Measurements from ENCODE around the gene EPS8. TPM values are rescaled to one million over a fixed set of nuclear protein-coding genes. Genes with fewer than 3 reads are reported as not detected.
"Not testable (repeated sequence)": the region's sequence is repeated elsewhere in the genome, so short reads cannot be mapped to it uniquely, and the experiment has no call there.

EPS8 gene
- total RNA-seq, 1 experiment from 2014 or later: 27.1 TPM

DNA sequence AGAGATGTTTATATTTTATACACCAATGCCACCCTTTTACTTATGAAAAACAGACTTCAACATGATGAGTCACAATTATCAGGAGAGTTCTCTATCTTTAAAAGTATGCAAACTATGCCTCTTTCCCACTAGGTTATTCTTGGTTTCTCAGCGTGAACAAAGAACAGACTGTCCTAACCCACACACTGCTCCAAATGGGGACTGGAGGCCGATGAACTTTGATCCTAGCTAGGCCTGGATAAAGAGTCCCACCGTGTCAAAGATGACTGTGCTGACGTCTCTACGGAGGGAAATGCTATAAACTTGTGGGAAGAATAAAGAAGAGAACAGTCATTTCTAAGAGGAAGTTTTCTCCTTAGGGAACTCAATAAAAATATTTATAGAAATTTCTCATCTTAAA lies 160.1 kb downstream of the EPS8 start:
- Histone ChIP-seq H3K36me3 (peaks cover under 1% of the 10 kb centered on the region; the same call in 1 of the 2 replicates), H3K27ac (peak overlapping the region; percentile 89), H3K9me3 (replicated peaks) (no peaks in the 10 kb centered on the region), H3K4me3 (no peak overlapping the region), H3K4me1 (peaks cover 35% of the 10 kb centered on the region), H3K27me3 (no peaks in the 10 kb centered on the region)
- DNase-seq: peak; percentile 74 to 83

DNA sequence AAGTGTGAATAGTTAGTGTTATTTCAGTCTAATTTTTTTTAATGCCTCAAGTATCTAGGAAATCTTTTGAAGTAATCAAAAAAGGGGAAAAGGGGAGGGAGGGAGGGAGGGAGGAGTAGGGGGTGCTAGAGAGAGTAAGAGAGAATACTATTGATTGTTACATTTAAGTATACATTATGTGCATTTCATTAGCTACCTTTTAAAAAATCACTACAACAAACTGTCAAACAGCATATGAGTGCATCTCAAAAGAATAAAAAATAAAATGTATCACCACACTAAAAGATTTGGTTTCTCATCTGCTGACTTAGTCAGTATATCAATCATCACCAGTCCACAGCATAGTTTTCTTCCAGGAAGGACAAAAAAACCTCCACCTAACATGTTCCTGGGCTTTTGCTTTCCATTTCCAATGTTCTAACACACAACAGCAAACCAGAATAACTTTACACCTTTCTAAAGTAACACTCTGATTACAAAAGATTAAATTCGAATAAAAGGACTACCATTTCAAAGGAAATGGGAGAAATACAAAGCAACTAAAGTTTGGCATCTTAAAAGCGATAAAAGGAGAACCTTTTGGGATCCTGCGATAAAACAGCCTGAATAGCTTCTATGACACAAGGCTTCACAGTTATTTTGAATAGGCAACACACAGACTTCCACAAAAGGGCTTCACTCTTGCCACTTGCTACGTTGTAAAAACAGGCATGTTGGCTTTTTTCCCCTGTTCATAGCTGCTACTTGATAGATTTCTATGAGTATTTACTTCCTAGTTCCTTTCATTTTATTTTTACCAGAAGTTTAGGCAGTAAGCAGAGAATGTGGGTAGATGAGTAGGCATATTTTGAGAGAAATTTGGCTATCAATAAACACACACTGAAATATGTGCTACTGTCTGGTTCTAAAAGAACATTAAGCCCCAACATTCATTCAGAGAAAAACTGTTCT lies 160.9 kb downstream of the EPS8 start:
- Histone ChIP-seq H3K27me3 (no peaks in the 10 kb centered on the region), H3K9me3 (replicated peaks) (no peaks in the 10 kb centered on the region), H3K4me3 (no peak overlapping the region), H3K27ac (peak overlapping the region; percentile 89), H3K36me3 (peaks cover 7% of the 10 kb centered on the region; the same call in 1 of the 2 replicates), H3K4me1 (peaks cover 35% of the 10 kb centered on the region)
- peak in 1 of 2 experiments; percentile 13 for DNase-seq

DNA sequence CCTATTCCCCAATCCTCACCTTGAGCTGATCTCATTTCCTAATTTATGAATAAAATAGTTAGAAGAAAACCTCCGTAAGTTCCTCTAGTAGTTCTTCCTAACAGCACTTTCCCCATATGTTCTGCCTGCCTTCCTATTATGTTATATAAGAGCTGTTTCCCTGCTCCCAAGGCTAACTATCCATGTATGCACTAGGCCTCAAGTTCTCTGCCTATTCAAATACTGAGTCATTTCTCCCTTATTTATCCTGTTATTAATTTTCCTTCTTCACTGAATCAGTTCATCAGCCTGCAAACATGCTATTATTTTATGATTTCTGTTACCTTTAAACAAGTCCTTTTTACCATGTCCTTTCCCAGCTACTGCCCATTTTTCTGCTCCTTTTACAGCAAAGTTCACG lies 164.1 kb downstream of the EPS8 start:
- Histone ChIP-seq H3K27me3 (no peaks in the 10 kb centered on the region), H3K9me3 (replicated peaks) (no peaks in the 10 kb centered on the region), H3K27ac (no peak overlapping the region), H3K4me3 (no peak overlapping the region), H3K36me3 (peaks cover 8% of the 10 kb centered on the region; the same call in 1 of the 2 replicates), H3K4me1 (peaks cover 21% of the 10 kb centered on the region)
- DNase-seq: no peak

DNA sequence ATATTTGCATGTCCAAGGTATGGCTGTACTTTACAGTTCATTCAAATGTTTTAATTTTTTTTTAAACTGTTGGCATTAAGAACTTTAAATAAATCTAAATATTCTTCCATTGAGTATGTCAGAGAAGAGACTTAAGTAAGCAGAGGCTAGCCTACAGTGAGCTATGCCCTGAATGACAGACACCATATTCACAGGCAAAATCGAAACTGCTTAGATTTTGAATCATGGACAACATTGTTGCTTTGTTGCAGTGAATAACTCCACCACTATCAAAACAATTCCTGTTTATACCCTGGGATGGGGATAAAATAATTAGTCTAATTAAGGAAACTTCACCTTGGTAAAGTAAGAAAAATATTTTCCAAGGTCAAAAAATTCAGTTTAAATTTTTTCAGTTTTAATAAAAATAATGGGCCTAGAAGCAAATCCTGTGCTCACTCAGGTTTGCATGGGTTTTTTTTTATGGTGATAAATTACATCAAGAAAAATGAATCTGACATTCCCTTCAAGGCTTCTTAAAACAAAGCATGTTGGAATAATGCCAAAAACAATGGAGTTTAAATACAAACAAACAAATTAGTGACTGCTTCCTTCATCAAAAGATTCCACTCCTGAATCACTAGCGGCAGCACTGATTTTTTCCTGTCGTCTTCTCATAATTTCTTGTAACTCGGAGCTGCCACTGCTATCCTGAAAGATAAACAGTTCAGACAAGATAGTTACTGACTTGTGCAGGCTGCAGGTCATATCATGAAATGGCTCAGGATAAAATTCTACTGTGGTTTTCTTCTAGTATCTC lies 168.2 kb downstream of the EPS8 start:
- no peak overlapping the region for H3K27ac ChIP-seq
- H3K9me3 ChIP-seq (replicated peaks): no peaks in the 10 kb centered on the region
- H3K4me1 ChIP-seq: no peaks in the 10 kb centered on the region
- H3K36me3 ChIP-seq: peaks cover 8% of the 10 kb centered on the region; the same call in 1 of the 2 replicates
- no peak overlapping the region for H3K4me3 ChIP-seq
- no peak for DNase-seq
- H3K27me3 ChIP-seq: no peaks in the 10 kb centered on the region

DNA sequence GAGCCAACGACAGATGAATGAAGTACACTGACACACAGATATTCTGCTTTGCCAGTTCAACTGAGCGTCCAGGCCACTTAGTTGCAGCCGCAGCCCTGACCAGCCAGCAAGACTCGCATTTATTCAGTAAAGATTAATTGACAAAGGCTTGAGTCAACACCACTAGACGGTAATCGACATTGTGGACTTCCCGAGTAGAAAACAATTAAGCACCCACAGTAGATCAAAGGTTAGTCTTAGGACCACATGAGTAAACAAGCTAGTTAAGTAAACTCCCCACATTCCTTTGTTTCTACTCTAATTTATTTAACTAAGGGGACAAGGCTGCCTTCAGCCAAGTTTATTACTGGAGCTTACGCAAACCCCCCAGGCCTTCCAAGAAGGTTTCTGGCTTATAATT lies 172.7 kb downstream of the EPS8 start:
- not testable (repeated sequence) for H3K27me3 ChIP-seq, H3K4me3 ChIP-seq, H3K27ac ChIP-seq, H3K36me3 ChIP-seq, H3K4me1 ChIP-seq, DNase-seq
- peaks cover 11% of the 10 kb centered on the region; the same call in 1 of the 2 replicates for H3K9me3 ChIP-seq (replicated peaks)

DNA sequence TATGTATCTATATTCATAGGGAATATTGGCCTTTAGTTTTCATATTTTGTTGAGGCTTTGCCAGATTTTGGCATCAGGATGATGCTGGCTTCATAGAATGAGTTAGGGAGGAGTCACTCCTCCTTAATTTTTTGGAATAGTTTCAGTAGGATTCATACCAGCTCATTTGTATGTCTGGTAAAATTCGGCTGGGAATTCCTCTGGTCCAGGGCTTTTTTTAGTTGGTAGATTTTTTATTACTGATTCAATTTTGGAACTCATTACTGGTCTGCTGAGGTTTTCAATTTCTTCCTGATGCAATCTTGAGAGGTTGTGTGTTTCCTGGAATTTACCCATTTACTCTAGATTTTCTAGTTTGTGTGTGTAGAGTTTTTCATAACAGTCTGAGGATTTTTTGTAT lies 175.2 kb downstream of the EPS8 start:
- H3K9me3 ChIP-seq (replicated peaks): peaks cover 11% of the 10 kb centered on the region; the same call in 1 of the 2 replicates
- no peak overlapping the region for H3K27ac ChIP-seq
- peaks cover 3% of the 10 kb centered on the region for H3K4me1 ChIP-seq
- H3K4me3 ChIP-seq: no peak overlapping the region
- no peaks in the 10 kb centered on the region for H3K36me3 ChIP-seq
- no peaks in the 10 kb centered on the region for H3K27me3 ChIP-seq
- DNase-seq: no peak

DNA sequence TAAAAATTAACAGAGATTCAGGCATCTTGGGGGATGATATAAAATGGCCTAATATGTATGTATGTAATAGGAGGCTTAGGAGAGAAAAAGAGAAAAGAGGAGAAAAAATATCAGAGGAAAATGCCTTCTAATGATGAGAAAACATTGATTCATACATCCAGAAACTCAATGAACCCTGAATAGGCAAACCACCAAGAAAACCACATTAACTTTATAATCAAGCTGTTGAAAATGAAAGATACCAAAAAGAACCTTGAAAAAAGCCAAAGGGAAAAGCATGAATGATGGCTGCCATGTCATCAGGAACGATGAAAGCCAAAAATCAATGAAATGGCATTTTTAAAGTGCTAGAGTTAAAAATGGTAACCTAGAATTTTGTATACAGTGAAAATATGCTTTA lies 180.2 kb downstream of the EPS8 start:
- Histone ChIP-seq H3K36me3 (no peaks in the 10 kb centered on the region), H3K27ac (peak overlapping the region; percentile 39; the same call in 1 of the 2 replicates), H3K4me1 (peaks cover 20% of the 10 kb centered on the region), H3K4me3 (no peak overlapping the region), H3K9me3 (replicated peaks) (peaks cover 11% of the 10 kb centered on the region; the same call in 1 of the 2 replicates), H3K27me3 (no peaks in the 10 kb centered on the region)
- no peak for DNase-seq

DNA sequence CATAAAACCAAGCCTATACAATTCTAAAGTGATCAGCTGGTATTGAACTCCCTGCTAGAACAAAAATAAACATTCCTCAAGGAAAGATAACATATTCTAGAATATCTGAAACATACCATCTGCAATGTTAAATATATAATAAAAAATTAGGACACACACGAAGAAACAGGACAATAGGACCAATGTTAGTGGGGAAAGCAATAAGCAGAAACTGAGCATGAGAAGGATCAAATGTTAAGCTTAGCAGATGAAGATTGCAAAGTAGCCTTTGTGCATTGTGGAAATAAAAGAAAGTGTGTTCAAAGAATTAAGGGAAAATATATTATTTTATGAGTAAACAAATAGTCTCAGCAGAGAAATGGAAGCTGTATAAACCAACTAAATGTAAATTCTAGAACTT lies 180.8 kb downstream of the EPS8 start:
- Histone ChIP-seq H3K4me3 (no peak overlapping the region), H3K27me3 (no peaks in the 10 kb centered on the region), H3K4me1 (peaks cover 25% of the 10 kb centered on the region), H3K9me3 (replicated peaks) (peaks cover 8% of the 10 kb centered on the region; the same call in 1 of the 2 replicates), H3K27ac (peak overlapping the region; percentile 39; the same call in 1 of the 2 replicates), H3K36me3 (no peaks in the 10 kb centered on the region)
- DNase-seq: peak in 1 of 2 experiments; percentile 69

DNA sequence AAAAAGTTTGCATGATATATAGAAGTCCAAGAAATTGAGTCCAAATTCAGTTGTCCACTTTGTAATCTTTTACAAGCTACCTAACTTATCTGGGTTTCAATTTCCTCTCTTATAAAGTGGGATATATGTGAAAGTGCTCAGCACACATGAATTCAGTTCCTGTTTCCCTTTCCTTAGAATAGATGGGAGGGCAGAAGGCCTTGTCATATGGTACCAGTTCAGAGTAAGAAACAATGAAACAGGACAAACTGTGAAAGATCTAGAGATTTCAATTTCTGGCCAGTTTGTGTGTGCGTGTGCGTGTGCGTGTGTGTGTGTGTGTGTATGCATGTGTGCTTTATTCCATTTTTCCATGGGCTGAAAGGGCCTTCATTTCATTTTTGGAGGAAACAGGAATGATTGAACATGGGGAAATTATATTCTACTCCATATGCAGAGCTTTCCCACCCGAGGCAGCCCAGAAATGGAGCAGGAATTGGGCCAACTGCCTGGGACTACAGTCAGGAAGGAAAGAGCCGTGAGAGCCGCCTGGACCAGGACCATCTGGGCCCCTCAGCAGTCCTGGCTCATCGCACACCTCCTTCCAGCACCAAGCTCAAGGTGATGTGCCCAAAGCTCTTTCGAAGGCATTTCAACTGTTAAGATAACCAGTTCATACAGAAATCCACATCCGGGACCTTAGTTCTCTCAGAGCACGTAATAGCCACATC lies 183.2 kb downstream of the EPS8 start:
- Histone ChIP-seq H3K4me3 (no peak overlapping the region), H3K9me3 (replicated peaks) (no peaks in the 10 kb centered on the region), H3K27me3 (no peaks in the 10 kb centered on the region), H3K36me3 (no peaks in the 10 kb centered on the region), H3K27ac (no peak overlapping the region), H3K4me1 (peaks cover 32% of the 10 kb centered on the region)
- no peak for DNase-seq

DNA sequence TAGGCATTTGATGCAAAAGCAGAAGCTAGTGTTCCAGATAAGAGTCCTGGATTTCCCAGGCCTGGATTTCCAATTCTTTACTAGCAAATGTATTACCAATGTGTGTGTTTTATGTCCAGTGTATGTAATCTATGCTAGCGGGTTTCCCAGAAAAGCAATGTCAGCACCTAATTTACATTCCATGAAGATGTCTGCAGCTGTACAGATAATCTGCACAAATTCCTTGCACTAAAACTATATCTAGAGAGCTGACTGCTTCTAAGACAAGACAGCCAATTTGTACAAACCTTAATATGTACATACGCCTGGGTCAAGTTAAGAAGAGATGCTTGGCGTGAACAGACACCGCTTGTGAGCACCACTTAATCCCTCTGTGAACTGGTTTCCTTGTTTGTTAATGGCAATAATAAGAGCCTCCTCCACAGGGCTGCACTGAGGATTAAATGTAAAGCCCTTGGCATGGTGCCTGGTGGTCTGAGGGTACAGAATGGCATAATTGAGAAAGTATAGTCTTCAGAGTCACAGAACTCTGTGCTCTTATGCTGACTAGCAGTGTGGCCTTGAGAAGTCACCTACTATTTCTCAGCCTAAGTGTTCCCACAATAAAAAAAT lies 185.6 kb downstream of the EPS8 start:
- H3K4me1 ChIP-seq: peaks cover 37% of the 10 kb centered on the region
- peak; percentile 88 to 95 for DNase-seq
- no peak overlapping the region for H3K4me3 ChIP-seq
- no peaks in the 10 kb centered on the region for H3K9me3 ChIP-seq (replicated peaks)
- H3K36me3 ChIP-seq: no peaks in the 10 kb centered on the region
- no peak overlapping the region for H3K27ac ChIP-seq
- no peaks in the 10 kb centered on the region for H3K27me3 ChIP-seq

DNA sequence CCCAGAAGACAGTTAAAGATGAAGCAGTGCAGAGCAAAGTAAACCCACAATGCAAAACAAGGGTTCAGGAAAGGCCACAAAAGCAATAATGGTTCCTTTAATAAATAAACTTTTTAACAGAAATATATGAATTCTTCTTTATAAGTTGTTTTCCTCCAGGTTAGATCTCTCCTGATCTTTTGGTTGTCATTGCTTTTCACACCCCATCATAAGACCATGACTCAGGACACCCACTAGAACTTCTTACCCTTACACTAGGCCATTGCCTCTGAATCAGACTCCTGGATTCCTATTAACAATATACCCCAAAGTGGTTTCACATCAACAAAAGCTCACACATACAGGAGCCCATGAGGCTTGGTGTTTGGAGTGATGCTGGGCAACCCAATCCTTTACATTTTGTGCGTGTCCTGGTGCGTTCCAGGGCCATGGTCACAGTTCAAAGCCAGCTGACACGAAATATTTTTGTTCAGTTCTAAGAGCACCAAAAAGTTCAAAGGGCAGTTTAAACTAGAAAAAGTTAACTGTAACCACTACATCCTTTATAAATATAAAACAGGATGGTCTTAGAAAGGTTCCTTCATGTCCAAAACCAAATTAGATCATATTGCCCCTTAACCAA lies 187.0 kb downstream of the EPS8 start:
- Histone ChIP-seq H3K4me3 (no peak overlapping the region), H3K4me1 (peaks cover 29% of the 10 kb centered on the region), H3K36me3 (no peaks in the 10 kb centered on the region), H3K27me3 (no peaks in the 10 kb centered on the region), H3K9me3 (replicated peaks) (no peaks in the 10 kb centered on the region), H3K27ac (no peak overlapping the region)
- no peak for DNase-seq

DNA sequence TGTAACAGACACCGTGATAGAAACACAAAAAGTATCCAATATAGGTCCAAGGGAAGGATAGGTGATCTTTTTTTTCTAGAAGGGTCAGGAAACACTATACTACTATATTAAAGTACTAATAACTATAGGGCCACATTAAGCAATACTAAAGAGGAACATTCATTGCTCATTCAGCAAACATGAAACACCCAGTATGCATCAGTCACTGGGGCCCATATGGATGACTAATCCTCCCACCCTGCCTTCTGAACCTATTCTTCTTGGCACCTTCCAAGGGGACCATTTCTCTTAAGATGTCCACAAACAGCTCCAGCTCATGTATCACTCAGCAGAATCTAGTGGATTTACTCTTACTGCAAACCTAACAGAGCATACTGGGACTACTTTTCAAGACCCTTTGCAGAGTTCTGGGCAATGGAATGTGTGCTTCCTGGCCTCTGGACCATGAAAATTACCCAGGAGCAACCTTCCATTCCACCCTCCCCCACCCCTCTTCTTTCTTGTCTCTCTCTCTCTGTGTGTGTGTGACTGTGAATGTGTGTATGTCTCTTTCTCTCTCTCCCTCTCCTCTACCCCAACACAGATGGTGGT lies 187.9 kb downstream of the EPS8 start:
- Histone ChIP-seq H3K4me1 (peaks cover 29% of the 10 kb centered on the region), H3K27me3 (no peaks in the 10 kb centered on the region), H3K36me3 (no peaks in the 10 kb centered on the region), H3K9me3 (replicated peaks) (no peaks in the 10 kb centered on the region), H3K4me3 (no peak overlapping the region), H3K27ac (no peak overlapping the region)
- DNase-seq: no peak

DNA sequence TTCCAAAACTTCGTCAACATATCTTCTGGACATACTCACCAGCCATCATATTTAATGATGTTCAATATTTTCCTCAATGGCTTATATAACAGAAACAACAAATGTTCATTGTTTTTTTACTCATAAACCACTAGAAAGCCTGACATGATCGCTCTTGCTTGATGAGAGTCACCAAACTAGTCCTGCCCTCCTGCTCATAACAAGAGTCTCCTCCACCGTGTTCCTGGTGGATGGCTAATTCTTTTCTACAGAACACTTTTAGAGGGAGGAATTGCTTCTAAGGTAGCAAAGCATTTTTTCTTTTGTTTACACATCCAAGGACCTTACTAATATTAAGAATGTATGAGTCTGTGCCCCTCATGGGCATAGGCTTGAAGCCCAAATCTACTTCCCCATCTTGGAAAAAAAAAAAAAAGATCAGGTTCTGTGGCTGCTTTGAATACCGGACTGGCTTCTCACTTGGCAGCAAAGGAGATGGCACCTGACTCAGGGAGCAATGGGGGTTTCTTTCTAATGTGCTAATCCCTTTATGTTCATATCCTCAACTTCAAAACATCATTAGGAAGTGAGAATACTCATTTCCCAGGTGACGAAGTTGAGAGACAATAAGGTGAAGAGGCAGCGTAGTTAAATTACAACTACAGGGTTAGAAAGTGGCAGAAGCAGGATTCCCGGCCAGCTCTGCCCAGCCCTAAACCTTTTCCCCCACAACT lies 188.8 kb downstream of the EPS8 start:
- Histone ChIP-seq H3K27ac (no peak overlapping the region), H3K4me3 (no peak overlapping the region), H3K9me3 (replicated peaks) (no peaks in the 10 kb centered on the region), H3K27me3 (no peaks in the 10 kb centered on the region), H3K4me1 (peaks cover 29% of the 10 kb centered on the region), H3K36me3 (no peaks in the 10 kb centered on the region)
- no peak for DNase-seq

Data from SJCRH30 (cell line).